ENCODE results near the gene XRCC2. TPM values are rescaled to one million over a fixed set of nuclear protein-coding genes. Genes with fewer than 3 reads are reported as not detected.

The XRCC2 gene
- polyA plus RNA-seq, 1 of the 3 experiments (the other 2 are of a cell fraction) = 3.1 TPM

DNA sequence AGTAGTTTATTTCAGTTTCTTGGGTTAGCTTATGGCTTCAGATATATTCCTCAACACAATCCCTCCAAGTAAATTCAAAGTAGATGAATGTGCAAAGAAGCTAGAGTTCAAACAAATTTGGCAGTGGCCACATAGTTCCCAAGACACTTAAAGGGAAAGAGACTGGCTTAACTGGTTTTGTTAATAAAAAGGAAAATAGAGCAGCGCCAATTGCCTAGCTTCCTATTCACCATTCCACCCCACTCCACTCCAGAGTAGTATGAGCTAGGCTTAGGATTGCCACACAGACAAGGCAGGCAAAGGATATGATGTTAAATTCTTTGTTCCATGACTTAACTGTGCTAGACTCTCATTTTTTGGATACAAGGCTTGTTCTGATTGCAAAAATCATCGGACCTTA lies 2.0 kb downstream of the XRCC2 start:
- Histone ChIP-seq H2AFZ (ENCODE audit: low read depth) (peak overlapping the region; percentile 50; the same call in 1 of the 2 replicates), H3K9me3 (no peaks in the 10 kb centered on the region), H4K20me1 (ENCODE audit: insufficient read depth) (no peaks in the 10 kb centered on the region), H3K36me3 (replicated peaks in 1 of 2; ENCODE audit: control insufficient read depth in 1 of 2, insufficient read depth in 2 of 2, low read length in 1 of 2) (peaks cover 0 to 1% of the 10 kb centered on the region in 2 experiments), H3K9me2 (no peaks in the 10 kb centered on the region), H3K79me2 (ENCODE audit: insufficient read depth) (peaks cover 68% of the 10 kb centered on the region), H3F3A (replicated peaks; ENCODE audit: insufficient read depth) (peaks cover 19% of the 10 kb centered on the region), H3K4me2 (no peak overlapping the region), H3K27ac (ENCODE audit: low read depth in 2 of 2, low read length in 1 of 2) (no peak overlapping the region), H3K4me1 (ENCODE audit: control insufficient read depth in 1 of 2, insufficient read depth in 2 of 2, low read depth in 1 of 2, low read length in 1 of 2) (peaks cover 5 to 7% of the 10 kb centered on the region in 2 experiments; a peak in 1 of 4 replicates), H3K4me3 (ENCODE audit: low read depth in 2 of 2, low read length in 1 of 2) (no peak overlapping the region), H3K9ac (no peak overlapping the region), H3K27me3 (ENCODE audit: insufficient read depth) (no peaks in the 10 kb centered on the region)
- ChIA-PET CTCF (interaction anchor here (0.7 to 1.6 kb wide), 3 partner anchors 14 to 168 kb away, joined by 3 to 7 read pairs (median 5); no protein-coding TSS in a partner anchor), POLR2A (no interaction called here)
- TF ChIP-seq JUND (IDR thresholded peaks at IDR 0.05) (no peak), RXRA (IDR thresholded peaks at IDR 0.05; ENCODE audit: borderline replicate concordance, low read depth) (no peak)
- TF ChIP-seq, protein P1, sequence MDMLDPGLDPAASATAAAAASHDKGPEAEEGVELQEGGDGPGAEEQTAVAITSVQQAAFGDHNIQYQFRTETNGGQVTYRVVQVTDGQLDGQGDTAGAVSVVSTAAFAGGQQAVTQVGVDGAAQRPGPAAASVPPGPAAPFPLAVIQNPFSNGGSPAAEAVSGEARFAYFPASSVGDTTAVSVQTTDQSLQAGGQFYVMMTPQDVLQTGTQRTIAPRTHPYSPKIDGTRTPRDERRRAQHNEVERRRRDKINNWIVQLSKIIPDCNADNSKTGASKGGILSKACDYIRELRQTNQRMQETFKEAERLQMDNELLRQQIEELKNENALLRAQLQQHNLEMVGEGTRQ (IDR thresholded peaks at IDR 0.05; ENCODE audit: borderline replicate concordance, low read depth, low read length) = no peak
- TF ChIP-seq, protein P2, sequence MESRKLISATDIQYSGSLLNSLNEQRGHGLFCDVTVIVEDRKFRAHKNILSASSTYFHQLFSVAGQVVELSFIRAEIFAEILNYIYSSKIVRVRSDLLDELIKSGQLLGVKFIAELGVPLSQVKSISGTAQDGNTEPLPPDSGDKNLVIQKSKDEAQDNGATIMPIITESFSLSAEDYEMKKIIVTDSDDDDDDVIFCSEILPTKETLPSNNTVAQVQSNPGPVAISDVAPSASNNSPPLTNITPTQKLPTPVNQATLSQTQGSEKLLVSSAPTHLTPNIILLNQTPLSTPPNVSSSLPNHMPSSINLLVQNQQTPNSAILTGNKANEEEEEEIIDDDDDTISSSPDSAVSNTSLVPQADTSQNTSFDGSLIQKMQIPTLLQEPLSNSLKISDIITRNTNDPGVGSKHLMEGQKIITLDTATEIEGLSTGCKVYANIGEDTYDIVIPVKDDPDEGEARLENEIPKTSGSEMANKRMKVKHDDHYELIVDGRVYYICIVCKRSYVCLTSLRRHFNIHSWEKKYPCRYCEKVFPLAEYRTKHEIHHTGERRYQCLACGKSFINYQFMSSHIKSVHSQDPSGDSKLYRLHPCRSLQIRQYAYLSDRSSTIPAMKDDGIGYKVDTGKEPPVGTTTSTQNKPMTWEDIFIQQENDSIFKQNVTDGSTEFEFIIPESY (IDR thresholded peaks at IDR 0.05; ENCODE audit: borderline replicate concordance, low read depth) = no peak
- WGBS (ENCODE audit: low lambda C conversion rate) = 98% methylated on average over 2 of the region's 2 CpGs
- DNase-seq = no peak

GRCh38 chr7:152672626-152673025 lies 3.3 kb downstream of the XRCC2 start:
- WGBS (ENCODE audit: low lambda C conversion rate) = 94% methylated on average over 1 of the region's 1 CpG
- CTCF ChIA-PET = no interaction called here

More at GRCh38 chr7:152672626-152673025, 3.3 kb downstream of the XRCC2 start:
- Histone ChIP-seq H3K27ac (ENCODE audit: low read depth in 2 of 2, low read length in 1 of 2) (no peak overlapping the region), H3K4me1 (ENCODE audit: control insufficient read depth in 1 of 2, insufficient read depth in 2 of 2, low read depth in 1 of 2, low read length in 1 of 2) (peaks cover 5 to 7% of the 10 kb centered on the region in 2 experiments; a peak in 1 of 4 replicates), H3K27me3 (ENCODE audit: insufficient read depth) (no peaks in the 10 kb centered on the region), H3K4me2 (no peak overlapping the region), H3F3A (replicated peaks; ENCODE audit: insufficient read depth) (peaks cover 19% of the 10 kb centered on the region), H3K9me2 (no peaks in the 10 kb centered on the region), H3K36me3 (replicated peaks in 1 of 2; ENCODE audit: control insufficient read depth in 1 of 2, insufficient read depth in 2 of 2, low read length in 1 of 2) (peaks cover 0 to 4% of the 10 kb centered on the region in 2 experiments), H2AFZ (ENCODE audit: low read depth) (0 out of 2 replicates have a peak overlapping the region, but pooled peaks have one; percentile 5), H3K4me3 (ENCODE audit: low read depth in 2 of 2, low read length in 1 of 2) (no peak overlapping the region), H4K20me1 (ENCODE audit: insufficient read depth) (no peaks in the 10 kb centered on the region), H3K9me3 (no peaks in the 10 kb centered on the region), H3K9ac (no peak overlapping the region), H3K79me2 (ENCODE audit: insufficient read depth) (peaks cover 79% of the 10 kb centered on the region)
- POLR2A ChIA-PET = no interaction called here
- no peak for DNase-seq
- no peak for TF ChIP-seq MEF2A (IDR thresholded peaks at IDR 0.05; ENCODE audit: borderline replicate concordance, low read depth)
- TF ChIP-seq GABPA (IDR thresholded peaks at IDR 0.05; ENCODE audit: low read depth) = no peak
- TF ChIP-seq CTCF (IDR thresholded peaks at IDR 0.05) = no peak
- TF ChIP-seq NRF1 (IDR thresholded peaks at IDR 0.05; ENCODE audit: low read depth, low read length) = no peak
- no peak for TF ChIP-seq YY1 (IDR thresholded peaks at IDR 0.05; ENCODE audit: low read depth)
- TF ChIP-seq EP300 (IDR thresholded peaks at IDR 0.05; ENCODE audit: borderline replicate concordance in 1 of 2, low read depth in 1 of 2, low read length in 1 of 2) = no peak
- TF ChIP-seq RXRA (IDR thresholded peaks at IDR 0.05; ENCODE audit: borderline replicate concordance, low read depth) = no peak
- TF ChIP-seq TEAD4 (IDR thresholded peaks at IDR 0.05; ENCODE audit: borderline replicate concordance, insufficient read depth) = no peak
- no peak for TF ChIP-seq SMC3 (IDR thresholded peaks at IDR 0.05; ENCODE audit: low read depth, low read length)
- TF ChIP-seq NFIC (IDR thresholded peaks at IDR 0.05; ENCODE audit: borderline replicate concordance) = no peak
- no peak for TF ChIP-seq CHD2 (IDR thresholded peaks at IDR 0.05; ENCODE audit: low read length, partially characterized antibody)

Measured in SK-N-SH (cell line).